ENCODE results near the gene CLEC1A.
"Not testable (repeated sequence)": the region's sequence is repeated elsewhere in the genome, so short reads cannot be mapped to it uniquely, and the experiment has no call there.

CLEC1A gene

DNA sequence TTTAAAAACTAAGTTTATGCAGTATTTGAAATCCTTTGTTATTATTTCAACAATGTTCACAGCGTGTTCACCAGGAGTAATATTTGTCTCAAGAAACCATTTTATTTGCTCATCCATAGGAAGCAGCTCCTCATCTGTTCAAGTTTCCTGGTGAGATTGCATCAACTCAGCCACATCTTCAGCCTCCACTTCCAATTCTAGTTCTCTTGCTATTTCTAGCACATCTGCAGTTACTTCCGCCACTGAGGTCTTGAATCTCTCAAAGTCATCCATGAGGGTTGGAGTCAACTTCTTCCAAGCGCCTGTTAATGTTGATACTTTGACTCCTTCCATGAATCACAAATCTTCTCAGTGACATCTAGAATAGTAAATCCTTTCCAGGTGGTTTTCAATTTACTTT is 50.3 kb downstream of the CLEC1A start:
- DNase-seq (ENCODE audit: low read depth in 2 of 2) = no peak

DNA sequence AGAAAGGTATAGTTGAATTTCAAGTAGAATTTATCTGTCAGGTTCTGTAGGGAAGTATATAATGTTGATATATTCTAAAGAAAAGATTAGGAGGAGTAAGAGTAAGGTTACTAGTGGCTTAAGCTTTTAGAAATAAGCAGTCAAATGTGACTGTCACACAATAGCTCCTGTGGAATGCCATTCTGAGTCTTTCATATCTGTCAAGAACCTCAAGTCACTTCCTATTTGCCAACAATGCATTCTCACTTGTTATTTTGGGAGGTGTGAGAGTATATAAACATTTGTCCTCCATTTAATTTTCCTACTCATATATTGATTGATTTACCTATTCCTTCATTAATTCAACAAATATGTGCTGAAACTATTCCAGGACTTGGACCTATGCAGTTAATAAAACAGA is 56.6 kb downstream of the CLEC1A start:
- no peak for DNase-seq (ENCODE audit: low read depth in 2 of 2)

DNA sequence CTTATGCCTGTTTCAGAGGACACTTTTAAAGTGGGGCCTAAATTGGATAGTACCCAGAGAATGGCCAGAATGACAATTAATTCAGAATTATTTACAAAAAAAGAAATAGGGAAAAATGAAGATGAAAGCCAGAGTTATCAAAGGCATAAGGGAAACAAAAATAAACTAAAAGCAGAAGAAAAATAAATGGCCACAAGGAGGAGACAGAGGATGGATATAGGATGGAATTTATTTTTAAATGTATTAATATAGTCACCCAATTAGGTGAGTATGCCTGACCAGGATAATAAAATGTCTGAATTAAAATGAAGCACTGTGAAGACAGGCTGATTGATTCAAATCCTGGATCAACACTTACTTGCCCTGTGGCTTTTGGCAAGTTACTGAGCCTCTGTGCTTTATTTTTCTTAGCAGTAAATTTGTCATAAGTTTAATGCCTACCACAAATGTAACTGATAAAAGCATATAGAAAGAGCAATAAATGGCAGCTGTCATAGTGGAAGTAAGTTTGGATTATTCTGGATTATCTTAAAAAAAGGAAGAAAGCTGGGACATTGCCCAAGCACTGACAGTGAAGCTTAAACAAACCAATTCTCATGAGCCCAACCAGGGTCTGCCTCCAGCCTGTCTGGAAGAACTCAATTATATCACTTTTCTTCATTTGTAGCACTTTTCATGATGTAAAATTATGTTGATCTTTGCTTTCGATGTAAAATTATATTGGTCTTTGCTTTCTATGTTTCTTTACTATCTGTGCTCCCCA is 64.8 kb downstream of the CLEC1A start:
- no peak for DNase-seq (ENCODE audit: low read depth in 2 of 2)

DNA sequence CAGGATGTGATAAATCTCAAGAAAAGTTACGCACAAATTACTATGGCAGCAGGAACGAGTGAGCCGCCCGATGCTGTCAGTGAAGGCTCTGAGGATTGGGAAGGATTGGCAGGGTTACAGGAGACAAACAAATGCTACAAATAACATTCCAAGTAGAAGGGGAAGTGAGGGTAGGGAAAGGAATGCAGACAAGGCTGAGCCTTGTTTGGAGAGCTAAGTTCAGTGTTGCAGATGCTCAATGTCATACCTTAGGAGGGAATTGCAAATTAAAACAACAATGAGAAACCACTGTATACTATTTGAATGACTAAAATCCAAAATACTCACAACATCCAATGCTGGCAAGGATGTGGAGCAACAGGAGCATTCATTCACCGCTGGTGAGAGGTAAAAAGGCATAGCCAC is 67.0 kb downstream of the CLEC1A start:
- DNase-seq (ENCODE audit: low read depth in 2 of 2) = no peak

DNA sequence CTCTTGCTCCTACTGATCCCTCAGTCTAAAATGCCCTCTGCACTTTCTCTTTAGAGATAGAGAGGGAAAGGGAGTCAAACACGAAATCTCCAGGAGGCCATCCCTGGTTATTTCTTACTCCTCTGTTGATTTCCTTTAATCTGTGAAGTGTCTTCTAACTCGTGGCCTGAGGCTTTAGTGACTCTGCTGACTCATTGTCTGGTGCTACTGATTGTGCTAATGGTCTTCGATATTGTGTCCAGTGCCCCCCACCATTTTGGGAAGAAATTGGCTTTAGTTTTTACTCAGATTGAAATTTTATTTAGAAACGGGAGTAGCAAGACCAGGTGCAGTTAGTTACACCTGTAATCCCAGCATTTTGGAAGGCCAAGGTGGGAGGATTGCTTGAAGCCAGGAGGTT is 67.5 kb downstream of the CLEC1A start:
- DNase-seq (ENCODE audit: low read depth in 2 of 2) = no peak

DNA sequence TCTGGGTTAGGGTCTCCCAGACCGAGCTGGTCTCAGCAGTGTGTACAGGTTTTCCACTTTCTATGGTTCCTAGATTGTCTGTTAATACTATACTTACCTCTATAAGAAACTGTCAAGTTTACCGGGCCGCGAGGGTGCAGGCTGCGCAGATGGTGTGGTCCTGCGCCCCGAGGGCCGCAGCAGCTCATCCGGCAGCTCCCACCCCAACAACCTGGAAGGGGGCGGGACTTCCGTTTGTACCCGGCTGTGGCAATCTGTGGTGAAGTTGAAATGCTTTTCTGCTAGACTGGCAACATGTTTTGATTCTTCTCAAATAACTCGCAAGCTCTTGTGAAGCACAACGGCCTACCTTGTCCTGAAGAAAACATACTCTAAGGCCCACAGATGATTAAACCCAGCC is 68.3 kb downstream of the CLEC1A start, which contains the start of gene CLEC9A:
Gene CLEC9A, plus strand, starts transcription at position 237 of the 400 bp plus-strand sequence. CDS start 22,006 bp downstream, outside the sequence.
- DNase-seq (ENCODE audit: low read depth in 2 of 2) = no peak

DNA sequence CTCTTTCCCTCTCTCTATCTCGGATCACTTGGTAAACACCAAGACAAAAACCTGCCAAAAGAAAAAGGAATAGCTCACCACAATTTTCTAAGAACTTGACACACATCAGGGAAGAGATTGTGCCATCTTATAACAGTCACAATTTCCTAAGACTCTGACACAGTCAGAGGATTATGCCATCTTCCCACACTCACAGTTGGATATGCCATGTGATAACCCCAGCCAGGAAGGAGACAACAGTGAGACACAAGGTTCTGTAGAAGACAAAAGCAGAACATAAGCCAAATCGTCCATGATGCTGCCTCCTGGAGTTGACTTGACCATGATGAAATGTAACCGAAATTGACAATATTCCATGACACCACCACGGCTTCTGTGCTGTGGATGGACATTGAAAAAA is 71.1 kb downstream of the CLEC1A start:
- no peak for DNase-seq (ENCODE audit: low read depth in 2 of 2)

GRCh38 chr12:10027311-10027710 is 71.5 kb downstream of the CLEC1A start:
- DNase-seq (ENCODE audit: low read depth in 2 of 2) = no peak

DNA sequence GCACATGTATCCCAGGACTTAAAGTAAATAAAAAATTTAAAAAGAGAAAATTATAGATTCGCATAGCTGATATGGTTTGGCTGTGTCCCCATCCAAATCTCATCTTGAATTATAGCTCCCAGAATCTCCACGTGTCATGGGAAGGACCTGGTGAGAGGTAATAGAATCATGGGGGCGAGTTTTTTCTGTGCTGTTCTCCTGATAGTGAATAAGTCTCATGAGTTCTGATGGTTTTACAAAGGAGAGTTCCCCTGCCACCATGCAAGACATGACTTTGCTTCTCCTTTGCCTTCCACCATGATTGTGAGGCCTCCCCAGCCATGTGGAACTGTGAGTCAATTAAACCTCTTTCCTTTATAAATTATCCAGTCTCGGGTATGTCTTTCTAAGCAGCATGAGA is 72.1 kb downstream of the CLEC1A start:
- not testable (repeated sequence) for DNase-seq (ENCODE audit: low read depth in 2 of 2)

DNA sequence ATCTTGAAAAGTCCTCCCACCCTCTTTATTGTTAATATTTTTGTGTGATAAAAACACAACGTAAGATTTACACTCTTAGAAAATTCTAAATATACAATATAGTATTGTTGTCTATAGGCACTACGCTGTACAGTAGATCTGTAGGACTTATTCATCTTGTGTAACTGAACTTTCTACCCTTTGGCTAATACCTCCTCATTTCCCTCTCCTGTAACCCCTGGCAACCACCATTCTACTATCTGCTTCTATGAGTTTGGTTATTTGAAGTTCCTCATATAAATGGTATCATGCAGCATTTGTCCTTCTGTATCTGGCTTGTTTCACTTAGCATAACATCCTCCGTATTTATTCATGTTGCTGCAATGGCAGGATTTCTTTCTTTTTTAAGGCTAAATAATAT is 73.5 kb downstream of the CLEC1A start:
- no peak for DNase-seq (ENCODE audit: low read depth in 2 of 2)

DNA sequence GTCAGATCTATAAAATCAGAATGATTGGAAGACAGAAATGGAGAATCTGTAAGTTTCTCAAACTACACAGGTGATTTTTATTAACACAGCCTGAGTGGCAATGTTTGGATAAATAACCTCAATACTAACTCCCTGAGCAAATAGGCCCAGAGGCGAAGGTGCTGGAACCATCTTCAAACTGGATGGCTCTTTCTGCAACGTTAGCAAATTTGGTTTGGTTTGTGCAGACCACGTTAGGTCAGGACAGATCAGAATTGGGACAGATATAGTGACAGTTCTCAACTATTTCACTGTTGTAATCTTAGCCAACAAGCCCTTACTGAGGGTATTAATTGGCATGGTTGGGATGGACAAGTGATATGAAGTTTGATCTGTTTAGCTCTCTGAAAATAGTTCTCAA is 77.4 kb downstream of the CLEC1A start:
- DNase-seq (ENCODE audit: low read depth in 2 of 2) = no peak

Measured in stimulated activated CD8-positive, alpha-beta memory T cell treated with anti-CD3 and anti-CD28 coated beads, Interleukin-15, amount 100 ng/mL, for 4 hours (primary cell).